ENCODE data around the gene BIN2. TPM values are rescaled to one million over a fixed set of nuclear protein-coding genes. Genes with fewer than 3 reads are reported as not detected.

The BIN2 gene
- total and polyA plus RNA-seq, 2 experiments from 2014 or later = not detected

- TF ChIP-seq REST (IDR thresholded peaks at IDR 0.05; ENCODE audit: unreplicated experiment) (no peak), CTCF (conservative IDR thresholded peaks at IDR 0.05; ENCODE audit: low read depth in 2 of 2) (no peak), ZNF462 (CRISPR knock-in tag; IDR thresholded peaks at IDR 0.05) (no peak), EZH2phosphoT487 (IDR thresholded peaks at IDR 0.05; ENCODE audit: unreplicated experiment) (no peak), CREB1 (CRISPR knock-in tag; IDR thresholded peaks at IDR 0.05; ENCODE audit: low read depth) (no peak), JUNB (IDR thresholded peaks at IDR 0.05; ENCODE audit: unreplicated experiment) (no peak), NANOG (IDR thresholded peaks at IDR 0.05; ENCODE audit: borderline replicate concordance) (no peak), ZNF331 (CRISPR knock-in tag; IDR thresholded peaks at IDR 0.05; ENCODE audit: low read depth) (no peak), ETS1 (IDR thresholded peaks at IDR 0.05) (no peak), ZNF114 (CRISPR knock-in tag; IDR thresholded peaks at IDR 0.05) (no peak), STAT1 (IDR thresholded peaks at IDR 0.05; ENCODE audit: unreplicated experiment) (no peak), POLR2AphosphoS5 (IDR thresholded peaks at IDR 0.05; ENCODE audit: low read depth) (no peak), EZH2 (IDR thresholded peaks at IDR 0.05; ENCODE audit: low read depth, unreplicated experiment) (no peak)
- H4K20me1 ChIP-seq (replicated peaks; ENCODE audit: insufficient read depth) = no peaks in the 10 kb centered on the region
- H3K4me3 ChIP-seq = no peak overlapping the region
- peaks cover 24% of the 10 kb centered on the region for H3K4me1 Mint-ChIP-seq
- H3K36me3 ChIP-seq (ENCODE audit: insufficient read depth) = no peaks in the 10 kb centered on the region
- peak overlapping the region; percentile 74 for H2AFZ ChIP-seq
- H3K4me3 Mint-ChIP-seq = no peak overlapping the region; the same call in 2 of the 3 replicates
- H3K4me1 ChIP-seq (ENCODE audit: insufficient read depth) = peaks cover 18% of the 10 kb centered on the region
- peaks cover 2% of the 10 kb centered on the region for H3K27me3 Mint-ChIP-seq (ENCODE audit: insufficient read depth, low read depth, poor library complexity)
- H3F3A ChIP-seq (replicated peaks; ENCODE audit: low read depth) = 0 out of 2 replicates have a peak, but pooled peaks cover 4% of the 10 kb centered on the region
- H3K27ac Mint-ChIP-seq = no peak overlapping the region
- H3K9me2 ChIP-seq (ENCODE audit: insufficient read depth) = 0 out of 2 replicates have a peak, but pooled peaks cover 2% of the 10 kb centered on the region
- H3K79me2 ChIP-seq (replicated peaks; ENCODE audit: insufficient read depth) = no peaks in the 10 kb centered on the region
- DNase-seq (ENCODE audit: low spot score) = no peak
- H3K9me3 Mint-ChIP-seq = no peaks in the 10 kb centered on the region
- no peaks in the 10 kb centered on the region for H3K36me3 Mint-ChIP-seq (ENCODE audit: low read depth)
- ATAC-seq = no peak
- no peak overlapping the region for H3K4me2 ChIP-seq
- H3K27me3 ChIP-seq (ENCODE audit: insufficient read depth) = no peaks in the 10 kb centered on the region
- no peak overlapping the region for H3K27ac ChIP-seq (ENCODE audit: low read depth)
These were observed 535 bp downstream of the BIN2 start for GRCh38 chr12:51323317-51323960.

All from GM23338 (cell line).